CD1c-positive myeloid dendritic cell (primary cell): ENCODE measurements around the gene DEF6.
A peak's percentile ranks its signal among the peaks of the same experiment; 100 is the strongest.
"Not testable (repeated sequence)": the region's sequence is repeated elsewhere in the genome, so short reads cannot be mapped to it uniquely, and the experiment has no call there.

Source experiments
- DNase-seq: peaks from one replicate; pipeline ENCODE4 v3.0.0-alpha.2; 2016; ENCODE audit errors: extremely low spot score

DEF6 gene

DNA sequence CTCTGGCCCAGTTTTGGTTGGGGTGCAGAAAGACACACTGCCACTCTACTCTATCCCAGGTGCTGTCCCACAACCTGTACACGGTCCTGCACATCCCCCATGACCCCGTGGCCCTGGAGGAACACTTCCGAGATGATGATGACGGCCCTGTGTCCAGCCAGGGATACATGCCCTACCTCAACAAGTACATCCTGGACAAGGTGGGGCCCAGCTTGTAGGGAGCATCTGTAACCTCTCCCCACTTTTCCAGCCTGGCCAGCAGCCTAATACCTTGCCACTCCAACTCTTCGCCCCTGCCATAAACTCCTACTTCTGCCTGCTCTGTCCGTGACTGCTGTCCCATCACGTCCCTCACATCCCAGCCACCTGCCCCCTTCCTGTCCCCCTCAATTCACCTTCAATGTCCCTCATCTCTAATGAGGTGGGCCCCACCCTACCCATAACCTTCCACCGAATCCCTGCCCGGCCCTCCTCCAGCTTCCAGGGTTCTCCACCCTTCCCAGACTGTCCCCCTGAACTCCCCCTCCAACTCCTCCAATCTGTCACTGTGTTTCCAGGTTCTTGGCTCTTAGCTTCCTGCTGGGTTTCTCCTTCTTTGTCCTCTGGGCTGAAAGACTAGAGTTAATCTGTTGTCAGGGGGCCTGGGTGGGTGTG is 12.1 kb downstream of the DEF6 start:
- no peak for DNase-seq

DNA sequence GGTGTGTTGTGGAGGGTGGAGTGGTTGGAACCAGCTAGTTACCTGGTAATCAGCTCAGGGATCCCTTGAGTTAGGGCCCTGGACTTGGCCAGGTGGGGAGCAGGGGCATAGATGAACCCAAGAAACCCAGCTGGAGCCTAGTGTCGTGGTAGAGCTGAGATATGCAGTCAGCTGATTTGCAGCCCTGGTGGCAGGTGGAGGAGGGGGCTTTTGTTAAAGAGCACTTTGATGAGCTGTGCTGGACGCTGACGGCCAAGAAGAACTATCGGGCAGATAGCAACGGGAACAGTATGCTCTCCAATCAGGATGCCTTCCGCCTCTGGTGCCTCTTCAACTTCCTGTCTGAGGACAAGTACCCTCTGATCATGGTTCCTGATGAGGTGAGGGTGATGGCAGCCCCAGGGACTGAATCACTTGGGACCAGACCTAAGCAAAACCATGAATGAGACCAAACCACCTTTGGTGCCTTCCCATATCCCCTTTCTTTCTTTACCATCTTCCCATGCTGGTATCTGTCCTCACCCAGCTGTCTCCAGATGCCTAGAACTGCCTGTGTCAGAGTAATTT is 12.7 kb downstream of the DEF6 start:
- DNase-seq = no peak

DNA sequence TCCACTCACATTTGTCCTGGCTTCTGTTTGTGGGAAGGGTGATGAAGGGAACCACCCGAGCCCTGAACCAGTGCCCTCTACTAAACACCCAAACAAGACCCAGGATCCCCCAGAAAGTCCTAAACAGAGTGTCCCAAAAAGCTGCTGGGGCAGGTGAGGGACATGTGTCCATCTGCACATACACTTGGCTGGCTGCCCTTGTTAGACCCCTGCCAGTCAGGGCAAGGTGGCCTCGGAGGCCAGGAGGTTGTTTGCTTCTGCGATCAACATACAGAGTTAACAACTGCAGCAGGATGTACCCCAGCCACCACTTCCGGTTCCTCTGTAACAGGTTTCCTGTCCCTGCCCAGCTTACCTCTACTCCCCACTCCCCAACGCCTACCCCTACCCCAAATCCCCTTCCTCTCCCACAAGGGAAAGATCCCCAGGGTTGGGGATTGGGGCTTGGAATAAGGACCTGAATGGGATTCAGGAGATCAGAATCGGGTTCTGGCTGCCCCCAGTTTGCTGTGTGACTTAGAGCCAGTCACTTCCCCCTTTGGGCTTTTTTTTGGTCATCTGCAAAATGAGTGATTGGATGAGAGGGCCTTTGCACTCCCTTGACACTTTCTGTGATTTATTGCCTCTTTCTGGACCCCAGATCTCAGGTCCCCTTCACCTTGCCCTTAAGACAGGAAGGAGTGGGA is 13.9 kb downstream of the DEF6 start:
- DNase-seq = peak; percentile 34

DNA sequence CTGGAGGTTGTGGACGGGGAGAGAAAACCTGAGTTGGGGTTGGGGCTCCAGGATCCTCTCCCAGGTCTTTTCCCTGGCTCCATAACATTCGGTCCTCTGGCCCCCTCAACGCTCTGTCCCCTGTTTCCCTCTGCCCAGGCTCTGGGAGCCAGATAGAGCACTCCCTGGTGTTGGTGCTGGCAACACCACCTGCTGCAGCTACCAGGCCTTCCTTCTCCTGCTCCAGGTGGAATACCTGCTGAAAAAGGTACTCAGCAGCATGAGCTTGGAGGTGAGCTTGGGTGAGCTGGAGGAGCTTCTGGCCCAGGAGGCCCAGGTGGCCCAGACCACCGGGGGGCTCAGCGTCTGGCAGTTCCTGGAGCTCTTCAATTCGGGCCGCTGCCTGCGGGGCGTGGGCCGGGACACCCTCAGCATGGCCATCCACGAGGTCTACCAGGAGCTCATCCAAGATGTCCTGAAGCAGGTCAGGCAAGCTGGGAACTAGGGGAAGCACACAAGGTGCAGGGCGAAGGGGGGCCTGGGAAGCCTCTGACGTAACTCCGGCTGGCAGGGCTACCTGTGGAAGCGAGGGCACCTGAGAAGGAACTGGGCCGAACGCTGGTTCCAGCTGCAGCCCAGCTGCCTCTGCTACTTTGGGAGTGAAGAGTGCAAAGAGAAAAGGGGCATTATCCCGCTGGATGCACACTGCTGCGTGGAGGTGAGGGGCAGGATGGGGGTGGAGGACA is 14.6 kb downstream of the DEF6 start:
- no peak for DNase-seq

DNA sequence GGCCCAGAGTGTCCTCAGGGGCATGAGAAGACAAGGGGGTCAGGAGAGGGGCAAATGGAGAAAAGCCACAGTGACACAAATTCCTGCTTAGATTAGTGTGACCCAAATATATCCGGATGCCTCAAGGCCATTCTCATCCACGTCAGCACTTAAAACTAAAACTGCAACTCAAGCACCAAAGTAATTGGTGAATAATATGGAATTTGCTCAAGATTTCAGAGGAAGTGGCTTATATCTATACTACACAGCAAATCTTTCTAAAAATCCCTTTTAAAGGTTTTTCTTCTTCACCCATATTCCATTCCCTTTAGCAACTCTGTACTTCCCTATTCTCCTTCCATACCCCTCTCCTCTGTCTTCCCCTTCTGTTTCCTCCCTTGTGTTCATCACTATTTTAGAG is 15.2 kb downstream of the DEF6 start:
- DNase-seq = peak; percentile 20

DNA sequence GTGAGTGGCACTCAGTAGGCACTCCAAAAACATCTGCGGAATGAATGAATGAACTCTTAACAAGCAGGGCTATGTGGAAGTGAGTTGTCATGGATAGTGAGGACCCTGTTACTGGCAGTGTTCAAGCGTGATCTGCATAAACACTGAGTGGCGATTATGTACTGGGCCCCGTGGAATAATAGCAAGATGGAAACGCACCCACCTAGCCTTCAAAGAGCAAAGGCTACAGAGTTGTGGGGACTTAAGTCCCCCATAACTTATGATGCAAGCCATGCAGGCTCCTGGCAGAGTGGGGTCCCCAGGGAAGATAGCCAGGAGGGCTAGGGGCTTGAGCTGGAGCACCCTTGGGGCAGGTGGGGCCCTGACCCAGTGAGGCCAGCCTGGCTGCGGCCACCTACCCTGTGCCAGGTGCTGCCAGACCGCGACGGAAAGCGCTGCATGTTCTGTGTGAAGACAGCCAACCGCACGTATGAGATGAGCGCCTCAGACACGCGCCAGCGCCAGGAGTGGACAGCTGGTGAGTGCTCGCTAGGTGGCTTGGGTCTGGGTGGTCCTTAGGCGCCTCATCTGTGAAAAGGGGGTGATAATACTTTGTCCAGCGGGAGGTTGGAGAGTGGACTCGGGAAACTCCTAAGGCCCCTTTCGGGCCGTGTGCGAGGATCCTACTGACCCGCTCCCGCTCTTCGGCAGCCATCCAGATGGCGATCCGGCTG is 20.0 kb downstream of the DEF6 start:
- DNase-seq = no peak

DNA sequence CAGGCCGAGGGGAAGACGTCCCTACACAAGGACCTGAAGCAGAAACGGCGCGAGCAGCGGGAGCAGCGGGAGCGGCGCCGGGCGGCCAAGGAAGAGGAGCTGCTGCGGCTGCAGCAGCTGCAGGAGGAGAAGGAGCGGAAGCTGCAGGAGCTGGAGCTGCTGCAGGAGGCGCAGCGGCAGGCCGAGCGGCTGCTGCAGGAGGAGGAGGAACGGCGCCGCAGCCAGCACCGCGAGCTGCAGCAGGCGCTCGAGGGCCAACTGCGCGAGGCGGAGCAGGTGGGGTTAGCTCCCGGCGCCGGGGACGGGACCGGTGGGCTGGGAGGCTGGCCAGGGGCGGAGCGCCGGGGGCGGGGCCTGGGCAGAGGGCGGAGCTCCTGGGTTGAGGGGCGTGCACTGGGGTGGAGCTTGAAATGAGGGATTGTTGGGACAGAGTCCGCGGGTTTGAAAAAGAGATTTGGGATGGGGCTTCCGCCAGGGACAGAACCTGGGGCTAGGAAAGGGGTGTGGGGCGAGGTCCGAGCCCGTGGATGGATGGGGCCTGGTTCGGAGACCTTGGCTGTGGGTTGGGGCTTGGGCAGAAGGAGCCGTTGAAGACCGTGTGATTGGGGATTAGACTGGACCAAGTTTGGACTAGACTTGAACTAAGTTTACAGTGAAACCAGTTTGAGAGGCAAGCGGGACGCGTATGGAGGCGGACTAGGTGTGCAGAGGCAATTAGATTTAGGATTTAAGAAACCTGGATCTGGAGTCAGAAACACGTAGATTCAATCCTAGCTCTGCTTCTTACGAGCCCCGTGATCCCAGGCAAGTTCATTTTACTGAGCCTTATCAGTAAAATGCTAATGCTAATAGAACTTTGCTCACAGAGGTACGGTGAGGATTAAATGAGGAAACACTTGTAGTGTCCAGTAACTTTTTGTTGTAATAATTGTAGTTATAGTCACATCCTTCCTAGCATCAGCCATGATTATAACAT is 20.9 kb downstream of the DEF6 start:
- DNase-seq = no peak

DNA sequence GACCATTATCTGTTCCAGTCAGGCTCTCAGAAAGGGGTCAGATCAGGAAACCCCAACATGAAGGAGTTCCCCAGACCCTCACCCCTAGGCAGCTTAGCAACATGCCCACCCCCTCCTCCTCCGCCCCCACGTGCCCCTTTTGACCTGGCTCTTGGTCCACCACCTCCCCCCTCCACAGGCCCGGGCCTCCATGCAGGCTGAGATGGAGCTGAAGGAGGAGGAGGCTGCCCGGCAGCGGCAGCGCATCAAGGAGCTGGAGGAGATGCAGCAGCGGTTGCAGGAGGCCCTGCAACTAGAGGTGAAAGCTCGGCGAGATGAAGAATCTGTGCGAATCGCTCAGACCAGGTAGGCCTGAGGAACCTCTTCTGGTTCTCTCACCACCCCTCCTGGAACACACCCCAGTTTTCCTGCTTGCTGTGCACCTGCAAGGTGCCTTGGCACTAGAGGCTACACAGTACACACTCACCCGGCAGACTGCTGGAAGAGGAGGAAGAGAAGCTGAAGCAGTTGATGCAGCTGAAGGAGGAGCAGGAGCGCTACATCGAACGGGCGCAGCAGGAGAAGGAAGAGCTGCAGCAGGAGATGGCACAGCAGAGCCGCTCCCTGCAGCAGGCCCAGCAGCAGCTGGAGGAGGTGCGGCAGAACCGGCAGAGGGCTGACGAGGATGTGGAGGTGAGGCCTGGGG is 21.9 kb downstream of the DEF6 start:
- DNase-seq = no peak

DNA sequence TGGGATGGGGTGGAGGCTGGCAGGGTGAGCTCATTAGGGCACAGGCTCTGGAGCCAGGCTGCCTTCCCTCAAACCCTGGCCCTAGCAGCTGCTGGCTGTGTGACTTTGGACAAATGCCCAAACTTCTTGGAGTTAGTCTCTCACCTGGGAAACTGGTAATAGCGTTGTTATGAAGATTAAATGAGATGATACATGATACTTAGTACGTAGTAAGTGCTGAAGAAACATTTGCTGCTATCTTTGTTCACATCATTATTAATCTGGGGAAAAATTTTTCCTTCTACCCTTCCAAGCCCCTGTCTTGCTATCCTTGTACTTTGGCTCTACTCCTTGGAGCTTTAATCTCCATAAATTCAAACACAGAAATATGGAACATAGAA is 22.4 kb downstream of the DEF6 start:
- no peak for DNase-seq

DNA sequence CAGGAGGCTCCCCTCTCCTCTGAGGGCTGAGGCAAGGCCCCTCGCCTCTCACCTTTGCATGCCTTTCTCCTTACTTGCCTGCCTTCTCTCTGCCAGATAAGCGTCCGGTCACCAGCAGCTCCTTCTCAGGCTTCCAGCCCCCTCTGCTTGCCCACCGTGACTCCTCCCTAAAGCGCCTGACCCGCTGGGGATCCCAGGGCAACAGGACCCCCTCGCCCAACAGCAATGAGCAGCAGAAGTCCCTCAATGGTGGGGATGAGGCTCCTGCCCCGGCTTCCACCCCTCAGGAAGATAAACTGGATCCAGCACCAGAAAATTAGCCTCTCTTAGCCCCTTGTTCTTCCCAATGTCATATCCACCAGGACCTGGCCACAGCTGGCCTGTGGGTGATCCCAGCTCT is 23.5 kb downstream of the DEF6 start:
- no peak for DNase-seq

DNA sequence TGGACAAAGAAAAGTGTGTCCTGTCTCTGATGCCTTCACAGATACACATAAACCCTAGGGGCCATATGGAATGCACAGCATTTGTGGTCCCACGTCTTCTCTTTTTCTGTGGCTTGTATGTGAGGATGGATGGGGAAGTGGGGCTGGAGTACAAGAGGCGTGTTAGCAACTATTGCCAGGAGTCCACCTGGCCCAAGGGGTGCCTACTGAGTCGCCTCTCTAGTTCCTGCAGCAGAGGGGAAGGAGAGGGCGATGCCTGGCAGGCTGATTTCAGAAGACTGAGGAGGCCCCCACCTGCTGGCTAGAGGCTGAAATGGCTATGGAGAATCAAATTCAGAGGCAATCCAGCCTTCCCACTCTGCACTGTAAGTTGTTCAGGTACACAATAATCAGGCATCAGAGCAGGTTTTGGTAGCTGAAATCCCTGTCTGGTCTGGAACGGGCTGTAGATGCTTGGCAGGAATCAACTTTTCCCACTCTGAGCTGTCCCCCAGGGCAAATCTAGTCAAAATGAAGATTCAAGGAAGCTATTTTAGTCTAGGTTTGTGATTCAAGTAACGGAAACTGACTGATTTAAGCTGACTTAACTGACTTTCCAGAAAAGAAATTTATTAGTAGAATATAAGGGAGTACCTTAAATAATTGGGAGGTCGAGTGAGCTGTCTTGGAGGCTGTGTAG is 29.9 kb downstream of the DEF6 start:
- DNase-seq = peak; percentile 66

DNA sequence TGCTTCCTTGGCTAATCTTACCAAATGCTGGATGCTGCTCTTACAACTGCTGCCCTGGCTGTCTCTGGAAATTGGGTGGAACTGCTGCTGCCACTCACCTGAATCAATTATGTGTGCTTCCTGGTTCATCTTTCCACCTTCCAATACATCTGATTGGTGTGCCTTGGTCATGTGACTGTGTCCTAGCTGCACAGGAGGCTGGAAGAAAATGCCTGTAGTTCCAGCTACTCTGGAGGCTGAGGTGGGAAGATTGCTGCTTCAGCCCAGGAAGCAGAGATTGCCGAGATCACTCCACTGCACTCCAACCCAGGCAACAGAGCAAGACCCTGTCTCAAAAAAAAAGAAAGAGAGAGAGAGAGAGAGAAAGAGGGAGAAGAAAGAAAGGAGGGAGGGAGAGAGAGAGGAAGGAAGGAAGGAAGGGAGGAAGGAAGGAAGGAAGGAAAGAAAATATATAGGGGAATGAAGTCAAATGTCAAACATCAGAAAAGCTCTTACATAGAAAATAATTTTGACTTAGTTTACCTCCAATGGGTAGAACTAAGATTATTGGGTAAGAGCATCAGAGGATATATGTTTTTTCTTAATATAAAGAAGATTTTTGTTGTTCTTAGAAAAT is 30.6 kb downstream of the DEF6 start:
- no peak for DNase-seq

DNA sequence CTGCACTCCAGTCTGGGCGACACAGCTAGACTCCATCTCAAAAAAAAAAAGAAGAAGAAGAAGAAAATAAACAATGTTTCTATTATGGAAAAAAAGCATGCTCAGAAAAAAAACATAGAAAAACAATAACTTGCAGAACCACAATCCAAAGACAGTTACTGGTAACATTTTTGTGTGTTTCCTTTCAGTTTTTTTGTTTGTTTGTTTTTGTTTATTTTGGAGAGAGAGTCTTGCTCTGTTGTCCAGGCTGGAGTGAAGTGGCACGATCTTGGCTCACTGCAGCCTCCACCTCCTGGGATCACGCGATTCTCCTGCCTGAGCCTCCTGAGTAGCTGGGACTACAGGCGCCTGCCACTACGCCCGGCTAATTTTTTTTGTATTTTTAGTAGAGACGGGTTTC is 31.3 kb downstream of the DEF6 start:
- DNase-seq = not testable (repeated sequence)

DNA sequence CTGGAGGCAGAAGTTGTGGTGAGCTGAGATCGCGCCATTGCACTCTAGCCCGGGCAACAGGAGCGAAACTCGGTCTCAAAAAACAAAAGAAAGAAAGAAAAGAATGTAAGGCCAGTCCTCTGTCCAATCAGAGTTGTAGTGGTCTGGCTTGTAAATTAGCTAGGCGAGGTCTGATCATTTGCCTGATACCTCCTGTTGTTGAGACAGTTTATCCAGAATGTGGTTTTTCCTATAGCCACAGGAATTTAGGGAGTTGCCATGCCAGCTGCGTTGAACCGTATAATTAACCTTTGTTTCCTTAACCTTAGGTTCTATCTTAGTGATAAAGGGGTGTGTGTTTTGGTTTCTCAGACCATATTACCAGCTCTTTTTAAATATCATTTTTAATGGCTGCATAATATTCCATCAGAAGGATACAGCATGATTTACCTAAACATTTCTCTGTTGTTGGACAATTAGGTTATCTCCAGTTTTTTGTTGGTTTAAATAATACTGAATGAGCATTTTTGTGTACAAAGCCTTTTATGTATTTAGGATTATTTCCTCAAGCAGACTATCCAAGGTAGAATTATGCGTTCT is 33.0 kb downstream of the DEF6 start:
- DNase-seq = no peak

DNA sequence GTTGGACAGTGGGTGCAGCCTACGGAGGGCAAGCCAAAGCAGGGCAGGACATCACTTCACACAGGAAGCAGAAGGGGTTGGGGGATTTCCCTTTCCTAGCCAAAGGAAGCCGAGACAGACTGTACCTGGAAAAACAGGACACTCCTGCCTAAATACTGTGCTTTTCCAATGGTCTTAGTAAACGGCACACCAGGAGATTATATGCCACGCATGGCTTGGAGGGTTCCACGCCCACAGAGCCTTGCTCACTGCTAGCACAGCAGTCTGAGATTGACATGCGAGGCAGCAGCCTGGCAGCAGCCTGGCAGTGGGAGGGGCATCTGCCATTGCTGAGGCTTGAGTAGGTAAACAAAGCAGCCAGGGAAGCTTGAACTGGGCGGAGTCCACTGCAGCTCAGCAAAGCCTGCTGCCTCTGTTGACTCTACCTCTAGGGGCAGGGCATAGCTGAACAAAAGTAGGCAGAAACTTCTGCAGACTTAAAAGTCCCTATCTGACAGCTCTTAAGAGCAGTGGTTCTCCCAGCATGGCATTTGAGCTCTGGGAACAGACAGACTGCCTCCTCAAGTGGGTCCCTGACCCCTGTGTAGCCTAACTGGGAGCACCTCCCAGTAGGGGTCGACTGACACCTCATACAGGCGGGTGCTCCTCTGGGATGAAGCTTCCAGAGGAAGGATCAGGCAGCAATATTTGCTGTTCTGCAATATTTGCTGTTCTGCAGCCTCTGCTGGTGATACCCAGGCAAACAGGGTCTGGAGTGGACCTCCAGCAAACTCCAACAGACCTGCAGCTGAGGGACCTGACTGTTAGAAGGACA is 34.7 kb downstream of the DEF6 start:
- DNase-seq = peak; percentile 21

DNA sequence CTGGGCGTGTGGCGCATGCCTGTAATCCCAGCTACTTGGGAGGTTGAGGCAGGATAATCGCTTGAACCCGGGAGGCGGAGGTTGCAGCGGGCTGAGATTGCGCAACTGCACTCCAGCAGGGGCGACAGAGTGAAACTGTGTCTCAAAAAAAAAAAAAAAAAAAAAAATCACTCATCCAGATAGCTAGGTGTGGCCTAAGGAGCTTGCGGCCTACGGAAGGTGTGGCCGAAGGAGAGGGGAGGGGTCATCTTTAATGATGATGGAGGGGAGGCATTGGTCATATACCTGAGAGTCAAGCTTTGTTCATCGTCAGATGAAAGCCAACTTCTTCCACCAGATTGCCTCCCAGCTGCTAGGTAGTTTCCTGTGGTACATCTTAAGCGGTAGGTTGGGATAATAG is 43.9 kb downstream of the DEF6 start:
- DNase-seq = no peak

DNA sequence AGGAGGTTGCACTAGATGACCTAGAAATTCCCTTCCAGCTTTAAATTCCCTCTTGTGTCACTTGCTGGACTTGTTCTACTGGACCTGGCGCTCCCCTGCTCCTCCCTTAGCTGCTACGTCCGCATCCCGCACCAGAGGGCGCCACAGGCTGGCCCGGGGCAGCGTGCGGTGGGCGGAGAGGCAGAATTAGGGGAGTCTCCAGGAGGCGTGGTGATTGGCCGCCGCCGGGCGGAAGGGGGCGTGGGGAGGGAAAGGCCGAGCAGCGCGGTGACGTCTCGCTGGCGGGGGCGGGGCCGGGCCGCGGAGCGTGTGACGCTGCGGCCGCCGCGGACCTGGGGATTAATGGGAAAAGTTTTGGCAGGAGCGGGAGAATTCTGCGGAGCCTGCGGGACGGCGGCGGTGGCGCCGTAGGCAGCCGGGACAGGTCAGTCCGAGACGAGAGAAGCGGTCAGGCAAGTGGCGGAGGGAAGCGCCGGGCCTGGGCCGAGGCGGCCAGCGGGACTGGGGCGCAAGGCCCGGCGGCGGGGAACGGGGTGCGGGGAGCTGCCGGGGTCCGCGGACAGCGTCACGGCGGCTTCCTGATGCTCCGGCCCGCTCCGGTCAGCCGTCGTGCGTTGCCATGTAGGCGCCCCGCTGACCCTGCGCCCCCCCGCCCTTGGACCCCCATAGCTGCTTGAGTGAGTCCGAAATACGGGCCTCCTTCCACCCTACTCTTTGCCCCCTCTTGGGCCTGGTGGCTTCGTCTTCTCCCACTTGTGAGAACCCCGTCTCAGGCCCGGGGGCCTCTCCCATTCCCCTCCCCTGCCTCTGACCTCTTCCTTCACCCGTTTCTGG is 44.9 kb downstream of the DEF6 start, which contains the start of gene PPARD:
Gene PPARD, plus strand, starts transcription at position 301 of the 834 bp plus-strand sequence. CDS start 68,530 bp downstream, outside the sequence.
- DNase-seq = peak; percentile 99
